ENCODE measurements around the gene SH3RF3.

GRCh38 chr2:109212836-109213563 lies 84.0 kb downstream of the SH3RF3 start:
- TF ChIP-seq EZH2 (IDR thresholded peaks at IDR 0.05; ENCODE audit: borderline replicate concordance, control insufficient read depth, low read depth, low read length) (no peak), CREM (IDR thresholded peaks at IDR 0.05; ENCODE audit: low read depth) (no peak), E2F4 (IDR thresholded peaks at IDR 0.05; ENCODE audit: low read depth, low read length) (no peak), CBX5 (IDR thresholded peaks at IDR 0.05; ENCODE audit: low read depth) (no peak)

Data from GM12878 (cell line).